ENCODE data around the gene CUEDC2.

- TF ChIP-seq CTCF (IDR thresholded peaks at IDR 0.05) (no peak), EP300 (IDR thresholded peaks at IDR 0.05) (no peak)
These were observed 3.9 kb upstream of the CUEDC2 start for GRCh38 chr10:102436312-102436711.

Measured in tibial nerve (tissue), 4 donors.